H1 (cell line): ENCODE measurements around the gene LDLR. TPM values are rescaled to one million over a fixed set of nuclear protein-coding genes. Genes with fewer than 3 reads are reported as not detected.

Source experiments
- CTCF ChIA-PET: fragments of 300-600 bp; sonication (Branson Sonifier 250); formaldehyde crosslinking; loops from one replicate; lab custom pipeline; 2021; ENCODE audit not compliant: partially characterized antibody; lab: Charles Lee
- POLR2A ChIA-PET: fragments of 300-600 bp; sonication (Branson Sonifier 250); formaldehyde crosslinking; loops from one replicate; lab custom pipeline; 2021; ENCODE audit warnings: inconsistent platforms; ENCODE audit not compliant: partially characterized antibody; lab: Charles Lee
- DNase-seq, 2 experiments: peaks; one replicate each; pipeline versions ENCODE4 v3.0.0 to v3.0.0-alpha.2; 2010 to 2022; ENCODE audit warnings: low spot score in 2 of 2, low read depth in 1 of 2, mixed read lengths in 1 of 2
- FAIRE-seq: peaks from 2 replicates; lab custom pipeline; 2011; peaks lifted over from hg19 to GRCh38; lab: Jason Lieb, UNC
- H2AFZ ChIP-seq: 2 replicates; pipeline ENCODE4 v1.8.1; 2012; ENCODE audit warnings: low read length, inconsistent platforms
- H2AK5ac ChIP-seq: 2 replicates; pipeline ENCODE4 v1.6.1; 2013; ENCODE audit warnings: low read depth, low read length
- H2BK120ac ChIP-seq: replicated peaks from 2 replicates; pipeline ENCODE3; 2013; ENCODE audit warnings: low read depth, low read length, inconsistent platforms
- H2BK12ac ChIP-seq: 2 replicates; pipeline ENCODE4 v1.6.1; 2013; ENCODE audit warnings: low read depth, low read length
- H2BK15ac ChIP-seq: 2 replicates; pipeline ENCODE4 v1.6.1; 2013; ENCODE audit warnings: low read length
- H2BK20ac ChIP-seq: 2 replicates; pipeline ENCODE4 v1.6.1; 2013; ENCODE audit warnings: low read length
- H2BK5ac ChIP-seq: 2 replicates; pipeline ENCODE4 v1.6.1; 2013; ENCODE audit warnings: low read depth, low read length
- H3K14ac ChIP-seq: 2 replicates; pipeline ENCODE4 v1.6.1; 2013; ENCODE audit warnings: inconsistent platforms; ENCODE audit not compliant: insufficient read length
- H3K18ac ChIP-seq: 2 replicates; pipeline ENCODE4 v1.6.1; 2013; ENCODE audit warnings: low read length; ENCODE audit errors: extremely low read depth
- H3K23ac ChIP-seq: 2 replicates; pipeline ENCODE4 v1.6.1; 2013; ENCODE audit warnings: inconsistent platforms; ENCODE audit not compliant: insufficient read length
- H3K23me2 ChIP-seq: 2 replicates; pipeline ENCODE4 v1.6.1; 2013; ENCODE audit warnings: low read depth, low read length
- H3K27ac ChIP-seq: 2 replicates; pipeline ENCODE4 v1.6.1; 2011; ENCODE audit warnings: low read depth, low read length, inconsistent platforms
- H3K27me3 ChIP-seq, 4 experiments: replicated peaks in 1 of 4; 1 replicate in 1 of 4; 2 replicates in 3 of 4; pipeline versions ENCODE4 v1.6.1 to v1.8.1; 2011 to 2013; ENCODE audit warnings: low read length in 3 of 4, mild to moderate bottlenecking in 3 of 4, inconsistent platforms in 2 of 4, mixed read lengths in 2 of 4, moderate library complexity in 1 of 4; ENCODE audit not compliant: control insufficient read depth in 3 of 4, insufficient read depth in 3 of 4; ENCODE audit errors: extremely low read depth in 1 of 4
- H3K36me3 ChIP-seq, 4 experiments: 2 replicates each; pipeline versions ENCODE4 v1.6.1 to v1.8.1; 2011 to 2013; ENCODE audit warnings: mild to moderate bottlenecking in 4 of 4, low read length in 3 of 4, moderate library complexity in 2 of 4, control low read depth in 1 of 4, inconsistent platforms in 1 of 4; ENCODE audit not compliant: insufficient read depth in 4 of 4, control insufficient read depth in 2 of 4
- H3K4ac ChIP-seq: replicated peaks from 2 replicates; pipeline ENCODE3; 2013; ENCODE audit warnings: low read length, low read depth, mixed read lengths, inconsistent platforms; ENCODE audit not compliant: insufficient read length
- H3K4me1 ChIP-seq, 4 experiments: replicated peaks in 1 of 4; 1 replicate in 1 of 4; 2 replicates in 3 of 4; pipeline versions ENCODE4 v1.6.1 to v1.8.1; 2011 to 2013; ENCODE audit warnings: low read length in 3 of 4, inconsistent platforms in 2 of 4, mixed read lengths in 1 of 4; ENCODE audit not compliant: insufficient read depth in 4 of 4, control insufficient read depth in 3 of 4
- H3K4me2 ChIP-seq, 2 experiments: 2 replicates each; pipeline versions ENCODE4 v1.6.1 to v1.8.1; 2011 to 2013; ENCODE audit warnings: low read depth in 2 of 2, low read length in 2 of 2, control low read depth in 1 of 2, inconsistent platforms in 1 of 2, mild to moderate bottlenecking in 1 of 2; ENCODE audit not compliant: insufficient read depth in 1 of 2
- H3K4me3 ChIP-seq, 4 experiments: fragments of 200-600, 300-600 bp in 1 of 4; sonication (generic), shearing (Covaris generic), sonication (Bioruptor Twin) in 1 of 4; 2 replicates each; pipeline versions ENCODE4 v1.5.1 to v1.8.1; 2011 to 2016; ENCODE audit warnings: low read length in 4 of 4, low read depth in 3 of 4, control low read depth in 2 of 4, inconsistent platforms in 2 of 4, mild to moderate bottlenecking in 2 of 4, mixed read lengths in 1 of 4, moderate library complexity in 1 of 4; ENCODE audit not compliant: insufficient read depth in 2 of 4; ENCODE audit errors: extremely low read depth in 1 of 4
- H3K56ac ChIP-seq: replicated peaks from 2 replicates; pipeline ENCODE3; 2013; ENCODE audit warnings: low read depth, mild to moderate bottlenecking, mixed read lengths, low read length, inconsistent platforms; ENCODE audit not compliant: insufficient read length
- H3K79me1 ChIP-seq: 2 replicates; pipeline ENCODE4 v1.6.1; 2013; ENCODE audit warnings: low read depth, low read length, control low read depth
- H3K79me2 ChIP-seq, 2 experiments: 2 replicates each; pipeline versions ENCODE4 v1.6.1 to v1.8.1; 2012 to 2013; ENCODE audit warnings: low read length in 2 of 2, mild to moderate bottlenecking in 2 of 2, inconsistent platforms in 1 of 2; ENCODE audit not compliant: insufficient read depth in 2 of 2, control insufficient read depth in 1 of 2
- H3K9ac ChIP-seq, 4 experiments: replicated peaks in 1 of 4; 1 replicate in 1 of 4; 2 replicates in 3 of 4; pipeline versions ENCODE4 v1.6.1 to v1.8.1; 2011 to 2013; ENCODE audit warnings: low read depth in 3 of 4, low read length in 3 of 4, control low read depth in 2 of 4, mild to moderate bottlenecking in 2 of 4, moderate library complexity in 2 of 4, inconsistent platforms in 1 of 4; ENCODE audit errors: extremely low read depth in 1 of 4
- H3K9me3 ChIP-seq, 2 experiments: 2 replicates each; pipeline versions ENCODE4 v1.6.1 to v1.8.1; 2012 to 2013; ENCODE audit warnings: mild to moderate bottlenecking in 2 of 2, moderate library complexity in 2 of 2, control low read depth in 1 of 2, inconsistent platforms in 1 of 2, low read depth in 1 of 2, low read length in 1 of 2, mixed read lengths in 1 of 2; ENCODE audit not compliant: insufficient read depth in 2 of 2
- H4K20me1 ChIP-seq, 2 experiments: replicated peaks in 1 of 2; 2 replicates each; pipeline versions ENCODE3 to v1.8.1; 2011 to 2013; ENCODE audit warnings: inconsistent platforms in 2 of 2, low read length in 2 of 2, mild to moderate bottlenecking in 1 of 2; ENCODE audit not compliant: insufficient read depth in 2 of 2, control insufficient read depth in 1 of 2
- H4K5ac ChIP-seq: 2 replicates; pipeline ENCODE4 v1.6.1; 2013; ENCODE audit warnings: low read length, low read depth, mixed read lengths, inconsistent platforms; ENCODE audit not compliant: insufficient read length
- H4K8ac ChIP-seq: 2 replicates; pipeline ENCODE4 v1.8.0; 2013; ENCODE audit warnings: mild to moderate bottlenecking, moderate library complexity, low read length, inconsistent platforms; ENCODE audit not compliant: insufficient read depth; ENCODE audit errors: extremely low read depth
- H4K91ac ChIP-seq: replicated peaks from 2 replicates; pipeline ENCODE3; 2013; ENCODE audit warnings: low read length, mixed read lengths, inconsistent platforms; ENCODE audit not compliant: insufficient read length
- RBBP5 ChIP-seq: IDR thresholded peaks from 2 replicates; pipeline ENCODE4 v1.7.1; 2012; ENCODE audit warnings: low read depth, mild to moderate bottlenecking, inconsistent platforms, low read length, moderate library complexity, borderline replicate concordance
- TEAD4 ChIP-seq: IDR thresholded peaks from 2 replicates; pipeline ENCODE4 v1.6.1; 2012; ENCODE audit warnings: low read depth, low read length, inconsistent platforms, mixed read lengths
- WGBS, 2 experiments: shearing (Covaris generic) in 1 of 2; methylation state at CpG; one replicate each; pipeline versions ENCODE4 v1.1.6 to v1.1.7; 2013 to 2015; ENCODE audit warnings: low lambda C conversion rate in 2 of 2, mixed read lengths in 2 of 2, inconsistent platforms in 1 of 2, low coverage in 1 of 2, missing lambda C conversion rate in 1 of 2; ENCODE audit not compliant: insufficient replicate concordance in 2 of 2, insufficient coverage in 1 of 2, insufficient read length in 1 of 2; ENCODE audit errors: extremely low coverage in 1 of 2, missing lambda C conversion rate in 1 of 2; 5-methylcytosine and 5-hydroxymethylcytosine counted together
- polyA plus RNA-seq, 7 experiments: library from polyadenylated mRNA; depleted of rRNA in 3 of 7; stranded (reverse) in 5 of 7; unstranded in 2 of 7; fragments of >200 nt in 5 of 7; fragments of 200-250 nt in 2 of 7; gene quantifications; 1 replicate in 5 of 7; 2 replicates in 1 of 7; 4 replicates in 1 of 7; pipeline versions ENCODE4 v1.2.1 to v1.2.3, GENCODE V29; 2011 to 2013; ENCODE audit warnings: missing spikeins in 2 of 7, mixed read lengths in 2 of 7
- total RNA-seq: library from RNA; stranded (reverse); fragmentation: NEBNext Ultra II Directional; extraction: Animal tissue kit (Norgen Biotek cat#: 25700); gene quantifications from 2 replicates; pipeline ENCODE4 v1.2.1, GENCODE V29; 2021

The LDLR gene
- total and polyA plus RNA-seq, 2 of the 8 experiments (the other 6 are each of a cell fraction or from before 2014, with no cell fraction given), result 70.1 to 118 TPM

- 89% methylated on average over 4 of the region's 4 CpGs; no CpG with 5 or more reads in 1 of the 2 experiments for WGBS, 2 experiments
- CTCF ChIA-PET, result interaction anchor here (0.6 to 1.4 kb wide), 3 partner anchors 12 to 1919 kb away, joined by 3 to 6 read pairs (median 3); no protein-coding TSS in a partner anchor
- no peak overlapping the region for H3K14ac ChIP-seq
Measured at GRCh38 chr19:11047866-11048265, 41.4 kb upstream of the LDLR start.

More at GRCh38 chr19:11047866-11048265, 41.4 kb upstream of the LDLR start:
- Histone ChIP-seq H2AFZ (no peak overlapping the region), H3K79me1 (peaks cover 3% of the 10 kb centered on the region; the same call in 1 of the 2 replicates), H3K27ac (no peak overlapping the region), H3K27me3 (no peaks in the 10 kb centered on the region), H3K23me2 (no peaks in the 10 kb centered on the region), H3K56ac (no peak overlapping the region), H3K79me2 (no peaks in the 10 kb centered on the region), H2BK5ac (no peak overlapping the region), H3K4me1 (no peaks in the 10 kb centered on the region), H3K9ac (no peak overlapping the region), H2AK5ac (no peak overlapping the region), H3K9me3 (no peaks in the 10 kb centered on the region), H3K36me3 (peaks cover 5 to 23% (median 14%) of the 10 kb centered on the region in 4 experiments; a peak in 7 of 8 replicates), H3K18ac (no peak overlapping the region), H2BK120ac (no peak overlapping the region), H3K23ac (no peak overlapping the region)
- FAIRE-seq, result no peak
- TF ChIP-seq TEAD4 (no peak), RBBP5 (no peak)
- TF ChIP-seq, all 59 proteins: peak for 0
- no peak for DNase-seq
- Histone ChIP-seq H3K4me3 (no peak overlapping the region), H2BK15ac (no peak overlapping the region), H3K4ac (no peak overlapping the region), H4K20me1 (peaks cover 2 to 7% of the 10 kb centered on the region in 2 experiments), H4K5ac (no peak overlapping the region), H4K8ac (no peak overlapping the region), H4K91ac (no peak overlapping the region), H2BK12ac (no peak overlapping the region), H2BK20ac (no peak overlapping the region), H3K4me2 (no peak overlapping the region)
- POLR2A ChIA-PET, result interaction anchor here (0.9 to 1.0 kb wide), 3 partner anchors 9 to 21 kb away, joined by 3 to 7 read pairs (median 3); no protein-coding TSS in a partner anchor
